PFSK-1 (cell line): ENCODE data around the gene WDR64.

ENCODE experiments used
- FOXP2 ChIP-seq: optimal IDR thresholded peaks from 2 replicates; pipeline ENCODE3; 2011; ENCODE audit warnings: borderline replicate concordance, control low read depth, inconsistent platforms; ENCODE audit not compliant: insufficient read depth; ENCODE audit errors: extremely low read length, extremely low read depth
- POLR2AphosphoS5 ChIP-seq: IDR thresholded peaks from 2 replicates; pipeline ENCODE4 v1.6.1; 2012; ENCODE audit warnings: low read depth, mild to moderate bottlenecking, control low read depth, low read length, moderate library complexity
- REST ChIP-seq, 2 experiments: IDR thresholded peaks; 2 replicates each; pipeline versions ENCODE4 v1.6.1 to v1.8.0; 2011 to 2012; ENCODE audit warnings: low read depth in 2 of 2, low read length in 2 of 2, control low read depth in 1 of 2, inconsistent platforms in 1 of 2, mild to moderate bottlenecking in 1 of 2, moderate library complexity in 1 of 2; ENCODE audit not compliant: insufficient read depth in 1 of 2
- SIN3A ChIP-seq: IDR thresholded peaks from 2 replicates; pipeline ENCODE4 v1.6.1; 2012; ENCODE audit warnings: mild to moderate bottlenecking, low read length, moderate library complexity, borderline replicate concordance; ENCODE audit not compliant: insufficient read depth
- TAF1 ChIP-seq: IDR thresholded peaks from 2 replicates; pipeline ENCODE4 v1.6.1; 2012; ENCODE audit warnings: low read length, control low read depth, borderline replicate concordance; ENCODE audit not compliant: insufficient read depth

Gene WDR64

GRCh38 chr1:241608379-241609033 lies 43.6 kb upstream of the WDR64 start:
- TF ChIP-seq FOXP2 = no peak
- no peak for TF ChIP-seq POLR2AphosphoS5
- no peak for TF ChIP-seq REST (IDR thresholded peaks at IDR 0.05; ENCODE audit: insufficient read depth in 1 of 2, low read depth in 2 of 2, low read length in 2 of 2)
- TF ChIP-seq SIN3A = no peak
- TF ChIP-seq TAF1 = no peak

GRCh38 chr1:241610056-241610815 lies 41.8 kb upstream of the WDR64 start:
- TF ChIP-seq TAF1 (no peak), SIN3A (no peak), FOXP2 (no peak), REST (IDR thresholded peaks at IDR 0.05; ENCODE audit: insufficient read depth in 1 of 2, low read depth in 2 of 2, low read length in 2 of 2) (no peak), POLR2AphosphoS5 (no peak)

- TF ChIP-seq SIN3A (no peak), TAF1 (no peak), REST (IDR thresholded peaks at IDR 0.05; ENCODE audit: insufficient read depth in 1 of 2, low read depth in 2 of 2, low read length in 2 of 2) (no peak), FOXP2 (no peak), POLR2AphosphoS5 (no peak)
Measured at GRCh38 chr1:241611063-241611462, 41.0 kb upstream of the WDR64 start.

- no peak for TF ChIP-seq TAF1
Measured at GRCh38 chr1:241611736-241612135, 40.3 kb upstream of the WDR64 start.

- TF ChIP-seq TAF1 = no peak
- TF ChIP-seq POLR2AphosphoS5 = no peak
- no peak for TF ChIP-seq SIN3A
- TF ChIP-seq FOXP2 = no peak
- TF ChIP-seq REST (IDR thresholded peaks at IDR 0.05; ENCODE audit: insufficient read depth in 1 of 2, low read depth in 2 of 2, low read length in 2 of 2) = no peak
Measured at GRCh38 chr1:241612533-241613477, 39.3 kb upstream of the WDR64 start.
